GM12875 (cell line): ENCODE results near the gene MLYCD.

Experiments used
- H3K4me3 ChIP-seq: one replicate; pipeline ENCODE4 v1.5.1; 2011; ENCODE audit warnings: low read depth, low read length, control low read depth
- TF ChIP-seq, protein P1 (sequence below): IDR thresholded peaks from 2 replicates; pipeline ENCODE4 v1.5.1; 2011; ENCODE audit warnings: low read depth, mild to moderate bottlenecking, control low read depth, inconsistent platforms, low read length, moderate library complexity, borderline replicate concordance; ENCODE audit not compliant: insufficient read depth

Gene MLYCD

DNA sequence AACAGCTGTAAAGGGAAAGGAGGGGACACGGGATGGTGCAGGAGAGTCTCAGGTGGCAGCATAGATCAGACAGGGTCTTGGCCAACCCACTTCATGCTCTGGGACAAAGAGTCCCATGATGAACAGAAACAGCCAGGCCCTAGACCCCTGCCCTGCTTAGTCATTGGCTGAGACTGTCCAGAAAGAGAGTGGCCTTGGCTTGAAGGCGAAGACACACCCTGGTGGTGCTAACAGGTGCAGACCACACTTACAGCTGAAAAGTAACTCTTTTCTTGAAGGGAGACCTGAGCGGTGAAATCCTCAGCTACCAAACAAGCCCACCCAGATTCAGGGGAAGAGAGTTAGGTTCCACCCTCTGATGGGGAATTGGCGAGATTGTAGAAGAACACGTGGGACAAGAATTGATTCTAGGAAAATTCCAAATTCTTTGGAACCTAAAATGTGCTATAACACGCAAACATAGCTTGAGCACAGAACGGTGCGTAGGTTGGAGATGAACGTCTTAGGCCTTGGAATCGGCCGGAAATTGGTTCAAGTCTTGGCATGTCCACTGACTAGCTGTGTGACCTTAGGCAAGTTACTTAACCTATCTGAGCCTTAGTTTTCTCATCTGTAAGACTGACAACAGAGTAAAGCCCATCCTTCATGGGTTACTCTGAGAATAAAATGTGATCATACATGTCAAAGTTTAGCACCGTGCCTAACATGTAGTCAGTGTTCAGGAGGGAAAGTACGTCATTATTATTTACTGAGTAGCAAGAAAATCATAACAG, 12.5 kb upstream of the MLYCD start:
- TF ChIP-seq, protein P1, sequence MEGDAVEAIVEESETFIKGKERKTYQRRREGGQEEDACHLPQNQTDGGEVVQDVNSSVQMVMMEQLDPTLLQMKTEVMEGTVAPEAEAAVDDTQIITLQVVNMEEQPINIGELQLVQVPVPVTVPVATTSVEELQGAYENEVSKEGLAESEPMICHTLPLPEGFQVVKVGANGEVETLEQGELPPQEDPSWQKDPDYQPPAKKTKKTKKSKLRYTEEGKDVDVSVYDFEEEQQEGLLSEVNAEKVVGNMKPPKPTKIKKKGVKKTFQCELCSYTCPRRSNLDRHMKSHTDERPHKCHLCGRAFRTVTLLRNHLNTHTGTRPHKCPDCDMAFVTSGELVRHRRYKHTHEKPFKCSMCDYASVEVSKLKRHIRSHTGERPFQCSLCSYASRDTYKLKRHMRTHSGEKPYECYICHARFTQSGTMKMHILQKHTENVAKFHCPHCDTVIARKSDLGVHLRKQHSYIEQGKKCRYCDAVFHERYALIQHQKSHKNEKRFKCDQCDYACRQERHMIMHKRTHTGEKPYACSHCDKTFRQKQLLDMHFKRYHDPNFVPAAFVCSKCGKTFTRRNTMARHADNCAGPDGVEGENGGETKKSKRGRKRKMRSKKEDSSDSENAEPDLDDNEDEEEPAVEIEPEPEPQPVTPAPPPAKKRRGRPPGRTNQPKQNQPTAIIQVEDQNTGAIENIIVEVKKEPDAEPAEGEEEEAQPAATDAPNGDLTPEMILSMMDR = no peak
- no peak overlapping the region for H3K4me3 ChIP-seq

DNA sequence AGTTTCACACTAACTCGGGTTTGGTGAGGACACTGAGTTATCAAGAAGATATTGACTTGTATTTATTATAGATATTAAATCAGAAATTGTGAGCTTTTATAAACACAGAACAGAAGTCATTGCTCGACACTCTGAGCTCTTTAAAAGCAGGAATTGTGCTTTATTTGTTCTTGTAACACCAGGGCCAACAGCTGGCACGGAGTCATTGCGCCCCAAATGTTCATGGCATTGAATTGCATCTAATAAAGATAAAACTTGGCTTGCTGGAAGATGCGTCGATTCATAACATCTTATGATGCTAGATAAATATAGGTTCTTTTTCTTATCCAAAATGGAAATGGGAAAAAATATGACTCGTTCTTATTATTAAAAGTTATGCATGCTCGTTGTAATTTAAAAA, 11.8 kb upstream of the MLYCD start:
- H3K4me3 ChIP-seq = no peak overlapping the region
- TF ChIP-seq, protein P1 = no peak

DNA sequence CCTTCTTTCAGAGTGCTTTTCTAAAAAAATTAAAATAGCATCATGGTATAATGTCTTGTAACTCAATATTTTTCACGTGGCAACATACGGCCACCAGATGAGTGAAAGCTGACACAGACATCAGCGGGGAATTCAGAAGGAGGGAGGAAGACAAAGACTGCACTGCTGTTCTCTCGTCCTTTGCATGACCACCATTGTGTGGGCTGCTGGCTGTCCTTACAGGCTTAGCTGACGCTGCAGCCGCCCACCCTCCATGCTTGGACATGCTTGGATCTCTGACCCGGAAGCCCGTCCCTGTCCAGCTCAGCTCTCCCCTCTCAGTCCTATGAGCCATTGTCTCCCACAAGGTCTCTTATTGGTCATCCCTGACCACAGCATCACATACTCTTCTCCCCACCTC, 11.4 kb upstream of the MLYCD start:
- TF ChIP-seq, protein P1 = no peak
- no peak overlapping the region for H3K4me3 ChIP-seq

DNA sequence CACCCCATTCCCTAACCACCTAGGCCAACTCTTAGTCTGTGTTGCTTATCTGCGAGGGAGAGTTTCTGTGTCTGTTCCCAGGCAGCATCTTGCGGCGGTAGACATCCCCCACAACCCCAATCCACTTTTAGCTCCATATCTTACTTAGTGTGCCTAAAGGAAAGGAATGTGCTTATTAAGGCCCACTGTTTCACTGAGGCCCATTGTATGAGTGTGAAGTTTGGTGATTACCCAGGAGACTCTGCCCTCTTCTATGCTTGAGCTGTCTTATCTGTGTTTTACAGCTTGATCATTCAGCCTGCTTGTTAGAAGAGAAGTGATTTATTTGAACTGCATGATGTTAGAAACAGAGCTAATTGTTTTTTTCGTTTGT, 10.3 kb upstream of the MLYCD start:
- TF ChIP-seq, protein P1 = no peak
- no peak overlapping the region for H3K4me3 ChIP-seq

DNA sequence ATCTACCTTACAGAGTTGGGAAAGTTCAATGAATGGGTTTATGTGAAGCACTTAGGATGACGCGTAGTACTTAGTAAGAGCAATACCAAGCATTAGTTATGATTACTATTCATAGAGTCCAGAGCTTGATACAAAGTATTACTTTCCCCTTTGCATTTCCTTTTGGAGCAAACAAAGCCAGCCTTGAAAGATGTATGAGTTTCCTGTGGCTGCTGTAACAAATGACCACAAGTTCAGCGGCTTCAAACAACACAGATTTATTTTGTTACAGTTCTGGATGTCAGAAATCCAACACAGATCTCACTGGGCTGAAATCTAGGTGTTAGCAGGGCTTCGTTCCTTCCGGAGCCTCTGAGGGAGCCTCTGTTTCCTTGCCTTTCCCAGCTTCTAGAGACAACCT, 8.6 kb upstream of the MLYCD start:
- TF ChIP-seq, protein P1 = no peak
- H3K4me3 ChIP-seq = no peak overlapping the region

DNA sequence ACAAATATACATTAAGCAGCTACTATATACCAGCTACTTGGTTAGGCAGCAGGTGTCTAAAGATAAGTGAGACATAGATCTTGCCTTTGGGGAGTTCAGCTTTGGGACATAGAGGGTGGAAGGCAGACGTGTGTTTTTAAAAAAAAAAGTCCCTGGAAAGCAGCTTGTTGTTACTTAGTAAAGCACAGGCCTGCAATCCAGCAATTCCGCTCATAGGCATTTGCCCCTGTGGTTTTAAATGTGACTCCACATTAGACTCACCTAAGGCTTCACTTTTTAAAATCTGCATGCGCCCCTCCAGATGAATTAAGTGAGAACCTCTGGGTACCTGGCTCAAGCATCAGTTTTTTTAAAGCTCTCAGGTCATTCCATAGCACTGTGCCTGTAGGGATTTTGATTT, 7.2 kb upstream of the MLYCD start:
- H3K4me3 ChIP-seq = no peak overlapping the region
- TF ChIP-seq, protein P1 = no peak

DNA sequence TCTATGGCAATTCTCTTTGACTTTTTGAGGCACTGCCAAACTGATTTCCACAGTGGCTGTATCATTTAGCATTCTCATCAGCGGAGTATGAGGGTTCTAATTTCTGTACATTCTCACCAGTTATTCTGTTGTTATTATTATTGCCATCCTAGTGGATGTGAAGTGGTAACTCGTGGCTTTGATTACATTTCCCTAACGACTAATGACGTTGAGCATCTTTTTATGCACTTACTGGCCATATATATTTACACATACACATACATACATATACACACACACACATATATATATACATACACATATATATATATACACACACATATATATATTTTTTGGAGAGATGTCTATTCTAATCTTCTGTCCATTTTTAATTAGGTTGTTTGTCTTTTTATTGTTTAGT, 3.7 kb upstream of the MLYCD start:
- TF ChIP-seq, protein P1 = no peak
- no peak overlapping the region for H3K4me3 ChIP-seq
